Fibroblast of villous mesenchyme (primary cell): ENCODE results near the gene OCA2. TPM values are rescaled to one million over a fixed set of nuclear protein-coding genes. Genes with fewer than 3 reads are reported as not detected.

Source experiments
- DNase-seq: peaks from one replicate; pipeline ENCODE4 v3.0.0-alpha.2; 2010; ENCODE audit warnings: low read depth
- H3K4me3 ChIP-seq: 2 replicates; pipeline ENCODE4 v1.5.1; 2011; ENCODE audit warnings: low read depth, mild to moderate bottlenecking, low read length
- CTCF ChIP-seq: IDR thresholded peaks from 2 replicates; pipeline ENCODE4 v1.5.1; 2012; ENCODE audit warnings: low read depth, mild to moderate bottlenecking, low read length; ENCODE audit not compliant: insufficient read depth
- total RNA-seq: library from RNA; depleted of rRNA; stranded (reverse); fragments of >200 nt; gene quantifications from 2 replicates; pipeline ENCODE4 v1.2.3, GENCODE V29; 2012

OCA2 gene
- total RNA-seq, 1 donor, result not detected

GRCh38 chr15:27843146-27843545 lies 256.0 kb downstream of the OCA2 start:
- TF ChIP-seq CTCF, result no peak
- DNase-seq, result no peak
- H3K4me3 ChIP-seq, result no peak overlapping the region

- no peak for TF ChIP-seq CTCF
- DNase-seq, result no peak
- H3K4me3 ChIP-seq, result no peak overlapping the region
These were observed 256.6 kb downstream of the OCA2 start for GRCh38 chr15:27842526-27842925.

DNA sequence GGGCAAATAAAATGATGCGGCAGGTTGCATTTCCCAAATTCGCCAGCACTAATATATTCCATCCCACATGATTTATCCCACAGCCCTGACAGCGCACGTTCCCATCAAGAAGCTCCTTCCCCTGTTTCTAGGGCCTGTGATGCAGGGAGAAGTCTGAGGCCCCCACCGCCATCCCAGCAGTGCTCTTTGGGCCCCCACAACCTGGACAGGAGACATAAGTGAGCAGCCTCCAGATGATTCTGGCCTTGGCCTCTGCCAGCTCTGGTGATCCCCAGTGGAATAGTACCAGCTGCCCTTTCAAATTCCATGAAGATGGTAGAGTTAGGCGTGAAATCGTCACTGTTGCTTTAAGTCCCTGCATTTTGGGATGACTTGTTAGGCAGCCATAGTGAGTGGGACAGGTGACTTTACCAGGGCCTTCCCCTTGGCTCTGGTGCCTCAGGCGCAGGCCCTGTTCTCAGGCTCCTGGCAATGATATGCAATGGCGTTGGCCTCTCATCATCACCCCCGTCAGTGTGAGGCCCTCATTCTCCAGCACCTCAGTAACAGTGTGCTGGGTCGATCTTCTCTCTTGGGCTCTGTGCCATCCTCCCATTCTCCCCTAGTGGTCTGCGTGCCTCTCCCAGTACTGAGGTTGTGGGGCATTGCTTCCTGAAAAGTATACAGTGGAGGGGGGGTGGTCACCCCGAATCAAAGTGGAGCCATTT lies 263.7 kb downstream of the OCA2 start:
- TF ChIP-seq CTCF, result no peak
- H3K4me3 ChIP-seq, result no peak overlapping the region
- DNase-seq, result no peak

DNA sequence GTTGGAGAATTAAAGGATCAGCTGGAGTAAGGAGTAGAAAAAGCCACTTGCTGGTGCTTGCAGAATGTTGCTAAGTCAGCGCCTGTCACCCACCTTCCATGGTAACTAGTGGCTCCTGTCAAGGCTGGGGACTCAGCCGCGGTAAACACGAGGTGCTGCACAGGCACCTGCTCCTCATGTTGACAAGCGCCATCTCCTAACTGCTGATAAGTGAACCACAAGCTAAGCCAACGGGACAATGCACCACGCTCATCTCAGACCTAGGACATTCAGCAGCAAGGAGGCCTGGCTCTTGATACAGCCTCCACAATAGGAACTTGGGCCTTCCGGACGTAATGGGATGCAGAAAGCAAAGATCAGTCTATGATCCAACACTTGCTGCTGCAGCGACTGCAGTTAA lies 264.4 kb downstream of the OCA2 start:
- no peak for DNase-seq
- TF ChIP-seq CTCF, result no peak
- H3K4me3 ChIP-seq, result no peak overlapping the region

DNA sequence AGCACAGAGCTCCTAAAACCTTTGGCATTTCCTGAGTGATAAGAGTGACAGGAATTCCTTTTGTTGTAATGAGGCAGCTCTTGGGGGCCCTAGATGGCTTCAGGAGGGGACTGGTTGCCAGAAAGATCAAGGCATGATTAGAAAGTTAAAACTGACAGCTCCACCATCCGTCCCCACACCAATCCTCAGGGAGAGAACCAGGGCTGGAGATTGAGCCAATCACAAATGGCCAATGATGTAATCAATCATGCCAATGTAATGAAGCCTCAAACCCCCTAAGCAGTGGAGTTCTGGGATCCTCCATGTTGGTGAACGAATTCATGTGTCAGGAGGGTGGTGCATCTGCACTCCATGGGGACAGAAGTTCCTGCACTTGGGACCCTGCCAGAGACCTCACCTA lies 265.1 kb downstream of the OCA2 start:
- H3K4me3 ChIP-seq, result no peak overlapping the region
- no peak for DNase-seq
- no peak for TF ChIP-seq CTCF

DNA sequence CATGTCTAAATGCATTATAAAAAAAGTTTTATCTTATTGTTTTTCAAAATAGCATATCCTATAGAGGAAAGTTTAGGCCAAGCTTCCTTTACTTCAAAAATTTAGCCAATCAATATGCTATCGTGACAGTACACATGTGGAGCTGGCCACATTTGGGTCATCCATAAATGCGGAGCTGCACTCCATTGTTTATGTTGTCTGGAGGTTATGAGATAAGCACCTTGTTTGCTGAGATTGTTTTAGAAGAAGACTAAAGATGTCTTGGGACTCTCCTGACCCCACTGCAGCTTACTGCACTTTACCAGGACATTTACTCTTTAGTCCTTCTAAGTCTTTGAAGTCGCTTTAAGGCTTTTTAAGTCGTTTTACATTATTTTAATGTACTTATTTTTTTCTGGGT lies 265.9 kb downstream of the OCA2 start:
- no peak for DNase-seq
- no peak overlapping the region for H3K4me3 ChIP-seq
- TF ChIP-seq CTCF, result no peak

DNA sequence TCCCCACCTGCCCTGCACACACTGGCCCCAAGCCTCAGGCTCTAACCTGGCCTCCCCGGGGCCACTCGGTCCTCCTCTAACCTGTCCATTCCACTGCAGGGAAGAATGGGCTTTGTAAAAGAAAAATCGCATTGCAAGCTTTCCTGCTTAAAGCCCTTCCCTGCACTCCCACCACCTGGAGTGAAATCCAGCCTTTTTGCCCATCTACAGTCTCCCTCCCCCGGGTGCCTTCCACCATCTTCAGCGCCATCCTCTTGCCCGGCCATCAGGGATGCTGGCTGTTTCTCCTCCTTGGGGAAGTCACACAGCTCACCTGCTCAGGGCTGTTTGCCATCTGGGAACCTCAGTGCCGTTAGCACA lies 266.9 kb downstream of the OCA2 start:
- H3K4me3 ChIP-seq, result no peak overlapping the region
- TF ChIP-seq CTCF, result no peak
- DNase-seq, result no peak
